AML-193 (cell line): ENCODE data around the gene FCER1G.
"Not testable (repeated sequence)": the region's sequence is repeated elsewhere in the genome, so short reads cannot be mapped to it uniquely, and the experiment has no call there.

Experiments
- DNase-seq, 2 experiments: peaks; one replicate each; lab custom pipeline; 2025; lab: John Stamatoyannopoulos, UW

Gene FCER1G

DNA sequence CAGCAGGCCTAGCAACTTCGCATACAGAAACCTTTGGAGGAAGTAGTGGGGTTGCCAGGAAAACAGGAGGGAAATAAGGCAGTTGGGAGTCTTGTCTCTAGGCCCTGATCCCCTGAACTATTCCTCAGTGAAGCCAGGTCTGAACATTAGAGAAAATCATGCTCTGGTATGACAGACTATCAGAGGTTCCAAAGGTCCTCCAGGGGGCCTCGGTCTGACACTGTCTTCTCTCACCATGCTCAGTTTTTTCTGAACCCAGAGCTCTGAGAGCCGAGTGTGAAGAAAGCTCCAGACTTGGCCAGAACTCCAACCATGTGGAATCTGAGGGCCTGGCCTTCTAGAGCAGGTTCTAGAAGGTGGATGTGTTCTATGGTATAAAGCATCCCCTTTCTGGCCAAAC, 14.8 kb downstream of the FCER1G start:
- DNase-seq: peak; percentile 27 to 35

DNA sequence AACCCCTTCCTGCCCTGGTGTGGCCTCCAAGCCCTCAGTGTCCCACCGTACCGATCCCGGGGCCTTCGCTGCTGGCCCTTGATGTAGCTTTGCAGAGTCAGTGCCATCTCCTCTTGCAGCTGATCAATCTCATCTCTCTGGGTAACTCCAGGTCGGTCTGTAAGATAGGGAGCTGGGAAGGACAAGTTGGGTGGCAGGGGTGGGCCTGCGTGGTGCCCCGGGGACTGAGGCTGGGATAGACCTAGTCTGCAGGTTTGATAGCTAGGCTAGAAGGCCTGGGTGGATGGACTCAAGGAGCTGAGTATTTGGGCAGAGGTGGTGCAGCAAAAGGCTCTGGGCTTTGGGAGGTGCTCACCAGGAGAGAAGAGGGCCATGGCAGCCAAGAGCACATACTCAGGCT, 15.7 kb downstream of the FCER1G start:
- no peak for DNase-seq

DNA sequence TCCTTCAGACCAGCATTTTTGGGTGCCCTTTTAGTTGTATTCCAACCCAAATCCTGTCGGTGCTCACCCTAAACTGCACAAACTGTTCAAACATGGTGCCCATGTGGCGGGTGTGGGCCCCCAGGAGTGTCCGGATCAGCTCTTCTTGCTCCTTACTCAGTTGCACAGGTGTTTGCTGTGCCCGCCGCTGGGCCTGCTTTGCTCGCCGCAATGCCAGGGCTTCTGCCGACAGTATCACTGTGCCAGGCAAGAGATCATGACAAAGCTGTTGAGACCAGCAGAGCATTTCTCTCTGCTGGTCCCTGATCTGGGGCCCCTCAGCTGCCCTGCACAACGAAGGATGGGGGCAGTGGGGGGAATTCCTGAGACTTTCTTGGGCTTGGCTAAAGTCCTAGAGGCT, 18.0 kb downstream of the FCER1G start:
- DNase-seq: no peak

DNA sequence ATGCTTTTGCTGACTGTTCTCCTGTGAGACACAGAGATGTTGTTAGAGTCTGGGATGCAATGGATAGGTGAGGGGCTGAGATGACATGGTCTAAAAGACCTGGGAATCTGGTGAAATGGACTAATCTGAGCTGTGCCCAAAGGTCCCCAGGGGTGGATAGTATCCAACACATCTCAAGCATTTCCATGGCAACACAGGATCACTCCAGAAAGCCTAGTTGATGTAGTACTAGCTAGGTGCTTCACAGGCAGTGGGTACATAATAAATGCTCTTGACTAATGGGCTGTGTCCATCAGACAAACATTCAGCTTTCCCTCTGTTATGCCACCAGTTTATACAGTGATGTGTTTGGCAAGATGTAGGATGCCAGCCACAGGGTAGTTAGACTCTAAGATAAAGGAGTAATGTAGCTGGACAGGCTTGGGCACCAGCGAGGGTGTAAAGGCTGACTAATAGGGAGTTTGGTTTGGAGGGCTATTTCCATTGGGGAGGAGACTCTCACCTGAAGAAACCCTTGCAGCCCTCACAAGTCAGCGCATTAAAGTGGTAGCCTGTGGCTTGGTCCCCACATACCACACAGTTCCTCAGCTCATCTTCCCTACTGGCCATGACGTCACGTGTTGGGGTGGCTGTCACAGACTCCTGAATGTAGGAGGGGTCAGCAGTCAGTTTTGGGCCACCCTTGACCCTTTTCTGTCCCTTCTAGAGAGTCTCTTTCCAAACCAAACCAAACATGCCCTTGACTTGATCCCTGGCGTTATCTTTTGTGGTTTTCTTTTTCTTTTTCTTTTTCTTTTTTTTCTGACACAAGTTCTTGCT, 21.1 kb downstream of the FCER1G start:
- DNase-seq: no peak

DNA sequence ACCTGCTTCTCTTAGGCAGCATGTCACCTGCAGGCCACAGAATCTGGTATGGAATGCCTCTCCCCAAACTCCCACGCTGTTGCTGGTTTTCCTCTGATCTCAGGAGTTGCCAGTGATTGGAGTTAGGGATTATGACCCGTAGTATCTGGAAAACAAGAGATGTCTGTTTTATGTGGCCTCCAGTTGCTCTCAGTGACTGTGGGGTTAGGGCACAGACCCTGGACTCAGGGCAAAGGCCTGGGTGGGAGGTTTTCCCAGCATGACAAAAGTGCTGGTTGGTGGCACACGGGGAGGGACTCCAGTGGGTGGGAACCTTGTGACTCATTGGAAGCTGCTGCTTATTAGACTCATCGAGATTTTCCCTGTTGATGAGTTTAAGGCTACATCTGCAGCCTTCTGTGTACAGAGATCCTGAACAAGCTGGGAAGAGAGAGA, 23.0 kb downstream of the FCER1G start, which contains the start of gene NR1I3:
Gene NR1I3 (minus strand): TSS at position 165 of the 435 bp plus-strand sequence. CDS start 1,638 bp downstream, outside the sequence.
- no peak for DNase-seq

DNA sequence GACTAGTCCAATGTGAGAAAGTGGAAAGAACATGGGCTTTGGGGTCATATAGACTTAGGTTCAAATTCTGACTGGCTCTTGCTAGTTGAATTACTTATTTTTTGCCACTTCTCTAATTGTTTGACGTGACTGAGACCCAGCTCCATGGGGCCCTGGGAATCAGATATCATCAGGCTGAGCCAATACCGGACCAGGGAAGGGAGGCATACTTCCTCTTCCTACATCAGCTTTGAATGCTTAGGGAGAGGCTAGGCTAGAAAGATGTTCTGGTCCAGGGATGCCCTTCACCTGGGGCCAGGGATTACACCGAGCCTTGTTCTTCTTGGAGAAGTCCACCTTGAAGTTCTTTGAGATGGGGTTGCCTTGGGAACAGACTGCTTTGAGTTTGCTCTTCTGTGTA, 26.6 kb downstream of the FCER1G start:
- DNase-seq: peak in 1 of 2 experiments; percentile 7

DNA sequence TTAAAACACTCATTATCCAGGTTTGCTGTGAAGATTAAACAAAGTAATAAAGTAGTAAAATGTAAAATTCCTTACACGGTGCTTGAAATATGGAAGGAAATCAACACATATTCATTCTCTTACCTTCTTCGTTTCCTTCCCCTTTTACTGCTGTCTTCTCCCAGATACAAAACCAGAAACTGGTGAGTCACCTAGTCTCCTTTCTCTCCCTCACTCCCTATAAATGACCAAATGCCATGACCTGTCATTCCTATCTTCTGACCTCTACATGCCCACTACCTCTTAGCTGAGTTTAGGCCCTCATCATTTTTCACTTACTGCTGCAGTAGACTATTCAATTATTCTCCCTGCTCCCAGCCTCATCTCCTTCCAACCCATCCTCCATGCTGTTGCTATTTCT, 27.2 kb downstream of the FCER1G start:
- peak; percentile 38 to 40 for DNase-seq

DNA sequence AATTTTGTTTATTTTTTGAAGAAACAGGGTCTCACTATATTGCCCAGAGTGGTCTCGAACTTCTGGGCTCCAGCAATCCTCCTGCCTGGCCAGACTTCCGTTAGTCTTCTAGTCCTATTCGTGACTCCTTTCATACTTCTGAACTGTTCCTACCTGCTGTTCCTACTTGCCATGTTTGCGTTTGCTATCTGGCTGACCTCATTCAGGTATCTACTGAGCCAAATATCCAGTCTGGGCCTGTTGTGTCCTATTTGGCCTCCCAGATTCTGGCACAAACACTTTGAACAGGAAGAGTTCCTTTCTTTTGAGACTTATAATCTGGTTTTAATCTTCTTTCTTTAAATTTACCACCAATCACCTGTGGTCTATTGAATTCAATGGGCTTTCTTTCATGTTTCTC, 29.8 kb downstream of the FCER1G start:
- DNase-seq: no peak

DNA sequence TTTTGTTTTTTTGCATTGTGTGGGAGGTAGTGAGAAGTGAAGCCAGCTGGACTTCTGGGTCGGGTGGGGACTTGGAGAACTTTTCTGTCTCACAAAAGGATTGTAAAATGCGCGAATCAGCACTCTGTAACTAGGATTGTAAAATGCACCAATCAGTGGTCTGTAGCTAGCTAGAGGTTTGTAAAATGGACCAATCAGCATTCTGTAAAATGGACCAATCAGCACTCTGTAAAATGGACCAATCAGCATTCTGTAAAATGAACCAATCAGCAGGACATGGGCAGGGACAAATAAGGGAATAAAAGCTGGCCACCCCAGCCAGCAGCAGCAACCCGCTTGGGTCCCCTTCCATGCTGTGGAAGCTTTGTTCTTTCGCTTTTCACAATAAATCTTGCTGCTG, 35.0 kb downstream of the FCER1G start:
- DNase-seq: not testable (repeated sequence)

DNA sequence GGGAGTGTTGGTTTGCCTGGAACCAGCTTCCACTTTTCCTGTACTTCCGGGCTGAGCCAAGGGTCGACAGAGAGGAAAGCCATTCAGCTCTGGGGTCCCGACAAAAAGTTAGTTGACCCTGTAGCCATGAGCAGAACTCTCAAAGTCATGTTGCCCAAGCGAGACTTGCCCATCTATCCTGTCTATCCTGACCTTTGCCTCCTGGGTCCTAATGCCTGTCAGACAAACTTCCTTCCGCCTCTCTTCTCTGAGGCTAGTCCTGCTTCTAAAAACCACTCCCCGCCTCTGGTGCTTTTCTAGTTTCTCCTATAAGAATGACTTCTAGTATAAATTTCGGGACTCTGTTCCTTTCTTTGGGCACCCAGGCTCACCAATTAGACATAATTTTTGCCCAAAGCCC, 35.7 kb downstream of the FCER1G start:
- no peak for DNase-seq

DNA sequence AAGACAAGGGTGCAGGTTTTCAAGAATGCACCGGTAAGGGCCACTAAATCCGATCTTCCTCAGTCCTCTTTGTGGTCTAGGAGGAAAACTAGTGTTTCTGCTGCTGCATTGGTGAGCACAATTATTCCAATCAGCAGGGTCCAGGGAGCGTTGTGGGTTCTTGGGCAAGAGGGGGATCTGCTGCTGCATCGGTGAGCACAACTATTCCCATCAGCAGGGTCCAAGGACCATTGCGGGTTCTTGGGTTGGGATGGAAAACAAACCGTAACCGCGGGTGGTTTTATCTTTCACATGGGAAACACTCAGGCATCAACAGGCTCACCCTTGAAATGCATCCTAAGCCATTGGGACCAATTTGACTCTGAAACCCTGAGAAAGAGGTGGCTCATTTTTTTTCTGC, 36.5 kb downstream of the FCER1G start:
- DNase-seq: no peak

DNA sequence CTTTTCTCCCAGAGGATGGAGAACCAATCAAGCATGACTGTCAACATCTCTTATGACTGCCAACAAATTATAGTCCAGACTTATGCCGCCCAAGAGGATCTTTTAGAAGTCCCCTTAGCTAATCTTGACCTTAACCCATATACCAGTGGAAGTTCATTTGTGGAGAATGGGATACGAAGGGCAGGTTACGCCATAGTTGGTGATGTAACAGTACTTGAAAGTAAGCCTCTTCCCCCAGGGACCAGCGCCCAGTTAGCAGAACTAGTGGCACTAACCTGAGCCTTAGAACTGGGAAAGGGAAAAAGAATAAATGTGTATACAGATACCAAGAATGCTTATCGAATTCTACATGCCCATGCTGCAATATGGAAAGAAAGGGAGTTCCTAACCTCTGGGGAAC, 40.2 kb downstream of the FCER1G start:
- DNase-seq: not testable (repeated sequence)

DNA sequence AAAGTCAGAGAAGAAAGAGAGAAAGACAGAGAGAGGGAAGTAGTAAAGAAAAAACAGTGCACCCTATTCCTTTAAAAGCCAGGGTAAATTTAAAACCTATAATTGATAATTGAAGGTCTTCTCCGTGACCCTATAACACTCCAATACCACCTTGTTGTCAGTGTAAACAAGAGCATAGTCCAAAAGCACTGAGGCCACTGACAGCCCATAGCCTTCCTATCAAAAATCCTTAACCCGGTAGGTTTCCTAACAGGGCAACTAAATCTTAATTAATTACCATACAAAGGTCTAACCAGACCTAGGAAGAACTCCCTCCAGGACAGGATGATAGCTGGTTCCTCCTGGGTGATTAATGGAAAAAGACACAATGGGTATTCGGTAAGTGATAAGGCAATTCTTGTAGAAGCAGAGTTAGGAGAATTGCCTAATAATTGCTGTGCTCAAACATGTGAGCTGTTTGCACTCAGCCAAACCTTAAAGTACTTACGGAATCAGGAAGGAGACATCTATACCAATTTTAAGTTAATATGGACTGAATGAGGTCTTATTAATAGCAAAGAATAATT, 40.9 kb downstream of the FCER1G start:
- not testable (repeated sequence) for DNase-seq

DNA sequence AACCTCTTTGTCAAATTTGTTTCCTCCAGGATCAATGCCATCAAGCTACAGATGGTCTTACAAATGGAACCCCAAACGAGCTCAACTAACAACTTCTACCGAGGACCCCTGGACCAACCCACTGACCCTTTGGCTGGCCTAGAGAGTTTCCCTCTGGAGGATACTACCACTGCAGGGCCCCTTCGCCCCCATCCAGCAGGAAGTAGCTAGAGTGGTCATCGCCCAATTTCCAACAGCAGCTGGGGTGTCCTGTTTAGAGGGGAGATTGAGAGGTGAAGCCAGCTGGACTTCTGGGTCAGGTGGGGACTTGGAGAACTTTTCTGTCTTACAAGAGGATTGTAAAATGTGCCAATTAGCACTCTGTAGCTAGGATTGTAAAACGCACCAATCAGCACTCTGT, 42.0 kb downstream of the FCER1G start:
- not testable (repeated sequence) for DNase-seq

DNA sequence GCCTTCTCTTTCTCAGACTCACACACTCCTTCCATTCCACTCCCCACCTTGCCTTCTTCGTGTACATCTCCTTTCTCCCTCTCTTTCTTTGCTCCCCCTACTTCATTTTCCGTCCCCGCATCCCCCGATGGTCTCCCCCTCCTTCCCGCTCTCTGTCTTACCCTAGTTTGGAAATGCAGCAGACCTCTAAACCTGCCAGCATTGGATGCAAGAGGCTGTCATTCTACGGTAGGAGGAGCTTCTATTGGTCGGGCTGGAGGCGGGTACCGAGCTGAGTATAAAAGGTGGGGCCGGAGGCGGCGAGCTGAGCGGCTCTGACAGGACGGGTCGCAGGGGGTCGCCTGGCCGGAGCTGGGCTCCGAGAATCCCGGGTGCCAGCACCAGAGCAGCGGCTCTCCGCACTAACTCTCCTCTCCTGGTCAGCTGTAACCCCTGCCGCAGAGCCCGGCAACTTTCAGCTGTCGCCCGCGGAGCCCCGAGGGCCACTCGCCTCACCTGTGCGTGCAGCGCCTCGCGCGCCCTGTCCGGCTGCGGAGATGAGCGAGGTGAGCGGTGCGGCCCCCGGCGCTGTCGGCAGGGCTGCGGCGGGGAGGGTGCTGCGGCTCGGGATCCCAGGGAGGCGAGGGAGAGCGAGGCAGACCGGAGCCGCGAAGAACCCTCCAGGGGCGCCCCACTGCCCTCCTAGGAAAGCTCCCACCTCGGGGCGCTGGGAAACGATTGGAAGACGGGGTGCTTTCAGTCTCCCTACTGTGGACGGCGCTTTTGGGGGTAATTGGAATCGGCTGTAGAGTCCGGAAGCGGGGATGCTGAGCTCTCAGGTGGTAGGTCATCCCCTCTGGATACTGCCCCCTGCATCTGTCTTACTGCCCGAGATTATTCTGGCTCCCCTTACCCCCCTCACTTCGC, 43.6 kb downstream of the FCER1G start, which contains the start of gene PCP4L1:
Gene PCP4L1 (plus strand): TSS at position 307 of the 906 bp plus-strand sequence. CDS start 230 bp downstream, at position 537.
- no peak for DNase-seq

DNA sequence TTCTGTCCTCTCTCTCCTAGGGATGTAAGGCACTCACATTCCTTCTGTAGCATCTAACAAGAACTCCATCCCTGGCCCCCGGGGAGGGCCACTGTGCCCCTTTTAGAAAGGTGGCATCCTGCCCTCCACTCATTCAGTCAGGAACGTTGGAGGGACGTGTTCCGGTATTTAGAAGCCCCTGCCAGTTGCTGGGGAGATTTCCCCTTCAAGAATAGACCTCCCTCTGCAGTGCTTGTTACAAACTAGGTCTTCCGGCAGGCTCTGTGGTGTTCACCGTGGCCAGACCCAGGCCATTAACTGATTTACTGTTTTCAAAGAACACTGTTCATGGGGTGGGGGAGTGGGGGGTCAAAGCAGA, 44.2 kb downstream of the FCER1G start:
- DNase-seq: no peak

DNA sequence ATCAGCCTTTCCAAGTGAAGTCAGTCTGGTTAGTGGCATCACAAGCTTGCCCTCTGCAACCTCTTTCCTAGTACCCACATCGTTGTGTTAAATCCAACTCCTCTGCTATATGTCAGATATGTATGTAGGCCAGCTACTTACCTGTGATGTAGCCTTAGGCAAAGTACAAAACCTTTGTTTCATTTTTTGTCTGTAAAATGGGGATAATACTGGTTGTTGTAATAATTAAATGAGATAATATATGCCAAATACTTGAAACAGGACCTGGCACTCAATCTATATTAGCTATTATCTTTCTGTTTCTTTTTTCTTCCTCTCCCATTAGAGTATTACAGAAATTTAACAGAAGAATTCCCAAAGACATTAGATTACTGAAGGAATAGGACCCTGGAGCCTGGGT, 44.7 kb downstream of the FCER1G start:
- no peak for DNase-seq

DNA sequence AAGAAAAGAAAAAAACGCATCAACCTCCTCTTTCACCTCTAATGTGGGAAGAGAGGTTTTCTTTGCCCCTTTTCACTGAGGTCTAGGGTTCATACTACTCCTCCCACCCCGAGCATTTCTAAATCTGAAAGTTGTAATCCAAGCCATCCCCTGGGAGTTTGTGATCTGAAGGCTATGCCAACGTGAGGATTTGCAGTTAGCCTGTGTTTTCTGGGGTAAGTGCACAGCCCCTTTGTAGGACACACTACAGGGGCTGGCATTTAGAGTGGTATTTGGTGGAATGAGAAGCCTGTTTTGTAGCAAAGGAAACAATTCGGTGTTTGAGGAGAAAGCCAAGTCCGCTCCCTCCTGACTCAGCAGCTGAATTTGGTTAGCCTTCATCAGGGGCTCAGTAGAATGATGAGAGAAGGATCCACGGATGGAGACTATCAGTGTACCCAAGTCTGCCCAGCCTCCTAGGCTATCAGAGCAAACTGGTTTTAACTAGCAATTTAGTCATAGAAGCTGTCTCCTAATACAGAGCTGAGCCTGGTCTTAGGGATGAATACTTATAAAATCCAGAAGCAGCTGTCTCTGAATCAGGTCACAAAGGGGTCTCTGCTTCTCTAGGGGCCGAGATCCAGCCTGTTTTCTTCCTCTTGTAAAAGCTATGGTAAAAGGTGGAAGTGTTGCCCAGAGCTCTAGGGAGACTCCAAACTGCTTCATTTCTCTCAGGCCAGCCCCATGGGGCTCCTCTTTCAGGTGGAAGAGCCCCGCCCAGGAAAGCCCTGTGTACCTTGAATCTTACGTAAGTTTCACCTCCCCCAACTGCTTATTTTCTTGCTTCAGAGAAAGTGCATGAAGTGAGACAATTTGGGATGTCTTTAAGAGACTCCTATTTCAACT, 45.5 kb downstream of the FCER1G start:
- DNase-seq: no peak

DNA sequence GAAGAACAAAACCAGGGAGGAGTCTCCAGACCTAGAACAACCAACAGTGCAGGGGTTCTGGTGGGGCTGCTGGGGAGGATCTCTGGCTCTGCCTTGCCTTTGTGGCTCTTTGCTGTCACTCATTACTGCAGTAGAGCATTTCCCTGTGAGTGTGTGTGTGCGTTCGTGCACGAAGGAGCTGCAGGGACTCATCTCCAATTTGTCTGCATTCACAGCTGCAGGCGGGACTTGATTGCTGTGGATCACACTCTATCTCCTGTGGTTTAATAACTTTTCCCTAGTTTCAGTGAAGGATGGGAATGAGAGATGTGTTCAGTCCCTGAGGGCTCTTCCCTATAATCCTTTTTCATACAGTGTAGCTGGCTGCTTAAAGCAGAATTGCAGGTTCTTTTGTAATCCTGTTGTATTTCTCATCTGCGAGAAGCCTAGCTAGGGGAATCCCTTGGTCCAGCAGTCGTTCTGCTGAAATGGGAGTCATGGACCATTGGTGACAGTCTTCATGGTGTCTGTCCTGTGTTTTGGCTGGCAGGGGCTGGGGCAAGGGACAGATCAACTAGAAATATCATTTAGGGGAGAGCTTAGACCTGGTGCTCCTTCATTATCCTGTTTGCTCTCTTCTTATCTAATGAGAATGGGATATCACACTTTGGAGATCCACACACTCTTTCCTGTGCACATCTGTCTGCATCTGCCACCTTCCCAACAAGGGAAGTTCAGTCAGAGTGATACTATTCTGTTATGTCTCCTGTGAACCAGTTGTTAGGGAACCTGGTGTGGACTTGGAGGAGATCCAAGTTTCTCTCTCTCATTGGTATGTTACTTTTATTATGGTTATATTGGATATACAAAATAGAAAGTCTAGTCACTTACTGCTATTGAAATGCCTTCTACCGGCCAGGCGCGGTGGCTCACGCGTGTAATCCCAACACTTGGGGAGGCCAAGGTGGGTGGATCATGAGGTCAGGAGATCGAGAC, 46.5 kb downstream of the FCER1G start:
- DNase-seq: no peak

DNA sequence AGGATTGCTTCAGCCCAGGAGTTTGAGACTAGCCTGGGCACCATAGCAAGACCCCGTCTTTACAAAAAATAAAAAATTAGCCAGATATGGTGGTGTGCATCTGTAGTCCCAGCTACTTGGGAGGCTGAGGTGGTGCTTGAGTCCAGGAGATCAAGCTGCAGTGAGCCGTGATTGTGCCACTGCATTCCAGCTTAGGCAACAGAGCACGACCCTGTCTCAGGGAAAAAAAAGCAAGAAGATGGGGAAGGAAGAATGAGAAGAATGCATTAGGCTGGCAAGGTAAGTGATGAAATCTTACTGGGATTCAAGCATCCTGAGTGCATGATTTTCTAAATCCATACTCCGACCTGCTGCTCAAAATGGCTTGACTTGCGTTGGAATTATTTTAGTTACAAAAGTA, 50.2 kb downstream of the FCER1G start:
- DNase-seq: no peak
